A549 (cell line): ENCODE measurements around the gene CPED1. TPM values are rescaled to one million over a fixed set of nuclear protein-coding genes. Genes with fewer than 3 reads are reported as not detected.

Experiments
- ATAC-seq, 2 experiments: fragments of 200-7000 bp in 1 of 2; fragments of >200 bp in 1 of 2; cut with Nextera tagmentation in 1 of 2; cut with Tn5 transposase in 1 of 2; 3 replicates each; pipeline versions ENCODE4 v1.8.0 to v1.9.1; 2018 to 2020; ENCODE audit warnings: mild to moderate bottlenecking in 1 of 2, moderate library complexity in 1 of 2
- CTCF ChIA-PET: fragments of 300-600 bp; sonication (Branson Sonifier 250); formaldehyde crosslinking; extraction: SDS; loops from one replicate; lab custom pipeline; 2021; ENCODE audit warnings: antibody characterized with exemption, inconsistent platforms; lab: Yijun Ruan, JAX
- POLR2A ChIA-PET: fragments of 350-600 bp; formaldehyde crosslinking; extraction: SDS; loops from one replicate; lab custom pipeline; 2021; ENCODE audit warnings: antibody characterized with exemption, inconsistent platforms; lab: Yijun Ruan, JAX
- DNase-seq, 2 experiments: peaks; one replicate each; pipeline versions ENCODE4 v3.0.0 to v3.0.0-alpha.2; 2011 to 2016; ENCODE audit warnings: low read depth in 1 of 2, low spot score in 1 of 2
- FAIRE-seq: peaks from 2 replicates; lab custom pipeline; 2011; peaks lifted over from hg19 to GRCh38; lab: Jason Lieb, UNC
- H3K27ac ChIP-seq, 2 experiments: fragments of >200 bp; sonication (Bioruptor Twin); formaldehyde crosslinking; 3 replicates each; pipeline ENCODE4 v1.5.1; 2016 to 2017
- H3K4me1 ChIP-seq: fragments of >200 bp; sonication (Bioruptor Twin); formaldehyde crosslinking; 3 replicates; pipeline ENCODE4 v1.6.1; 2016
- H3K4me2 ChIP-seq: fragments of >200 bp; sonication (Bioruptor Twin); formaldehyde crosslinking; 3 replicates; pipeline ENCODE4 v1.6.1; 2016
- H3K4me3 ChIP-seq: fragments of >200 bp; sonication (Bioruptor Twin); formaldehyde crosslinking; 3 replicates; pipeline ENCODE4 v1.5.1; 2016
- H3K9me3 ChIP-seq: fragments of >200 bp; sonication (Bioruptor Twin); formaldehyde crosslinking; 3 replicates; pipeline ENCODE4 v1.6.1; 2016
- CBX2 ChIP-seq: fragments of 200-600 bp; sonication (generic); IDR thresholded peaks from 2 replicates; pipeline ENCODE4 v1.6.1; 2016; ENCODE audit warnings: low read depth, mild to moderate bottlenecking, borderline replicate concordance
- CBX8 ChIP-seq: fragments of 200-600 bp; sonication (generic); IDR thresholded peaks from 2 replicates; pipeline ENCODE4 v1.6.1; 2016
- CHD2 ChIP-seq: fragments of 150-350 bp; IDR thresholded peaks from 2 replicates; pipeline ENCODE4 v1.6.1; 2014; ENCODE audit warnings: low read length; ENCODE audit not compliant: partially characterized antibody
- ESRRA ChIP-seq: fragments of 150-350 bp; IDR thresholded peaks from 2 replicates; pipeline ENCODE4 v1.6.1; 2014; ENCODE audit warnings: mild to moderate bottlenecking, low read length, borderline replicate concordance
- FOSB ChIP-seq: fragments of 250-450 bp; sonication (Bioruptor Pico); IDR thresholded peaks from 2 replicates; pipeline ENCODE4 v1.5.0; 2020; ENCODE audit warnings: mild to moderate bottlenecking, moderate library complexity
- FOSL2 ChIP-seq, 2 experiments: fragments of 450-650 bp in 1 of 2; fragments of >200 bp in 1 of 2; sonication (Bioruptor Twin) in 1 of 2; formaldehyde crosslinking; IDR thresholded peaks; 2 replicates each; pipeline versions ENCODE4 v1.5.0 to v1.6.1; 2016 to 2020; ENCODE audit warnings: mild to moderate bottlenecking in 1 of 2, moderate library complexity in 1 of 2
- HDAC2 ChIP-seq: fragments of 200-600 bp; sonication (generic); IDR thresholded peaks from 2 replicates; pipeline ENCODE4 v1.6.1; 2016
- MAFK ChIP-seq: fragments of 450-650 bp; IDR thresholded peaks from 2 replicates; pipeline ENCODE4 v1.6.1; 2014; ENCODE audit not compliant: partially characterized antibody
- NFE2L2 ChIP-seq: fragments of 150-350 bp; conservative IDR thresholded peaks from 2 replicates; pipeline ENCODE4 v1.6.1; 2014; ENCODE audit warnings: low read length
- POLR2A ChIP-seq: IDR thresholded peaks from 2 replicates; pipeline ENCODE4 v1.6.1; 2012; ENCODE audit warnings: mild to moderate bottlenecking, low read length
- POLR2AphosphoS2 ChIP-seq: conservative IDR thresholded peaks from 2 replicates; pipeline ENCODE4 v1.6.1; 2012; ENCODE audit warnings: low read length, improper control_type of control experiment, inconsistent platforms
- RNF2 ChIP-seq: fragments of 200-600 bp; sonication (generic); IDR thresholded peaks from 2 replicates; pipeline ENCODE4 v1.6.1; 2016; ENCODE audit warnings: low read depth, mild to moderate bottlenecking, antibody characterized with exemption, moderate library complexity, borderline replicate concordance
- TP53 ChIP-seq: fragments of 250-450 bp; sonication (Bioruptor Pico); IDR thresholded peaks from 2 replicates; pipeline ENCODE4 v1.5.0; 2021; ENCODE audit warnings: mild to moderate bottlenecking, moderate library complexity
- ZFP36 ChIP-seq: fragments of 450-650 bp; IDR thresholded peaks from 2 replicates; pipeline ENCODE4 v1.6.1; 2014; ENCODE audit warnings: borderline replicate concordance; ENCODE audit not compliant: partially characterized antibody
- ZNF302 ChIP-seq: fragments of 250-450 bp; sonication (Bioruptor Pico); IDR thresholded peaks from 2 replicates; pipeline ENCODE4 v1.9.0; 2021; ENCODE audit warnings: inconsistent platforms, mild to moderate bottlenecking, moderate library complexity
- WGBS: methylation state at CpG from one replicate; pipeline ENCODE4 v1.1.6; 2017; ENCODE audit errors: missing lambda C conversion rate; 5-methylcytosine and 5-hydroxymethylcytosine counted together
- polyA plus RNA-seq, 4 experiments: library from polyadenylated mRNA; depleted of rRNA in 3 of 4; stranded (reverse); fragments of >200 nt; fragmentation: RNase III in 1 of 4; extraction: RNeasy Plus Mini Kit Qiagen cat#74134 plus additional on column Dnase treatment in 1 of 4; gene quantifications; 2 replicates in 3 of 4; 3 replicates in 1 of 4; pipeline ENCODE4 v1.2.3, GENCODE V29; 2011 to 2017
- TF ChIP-seq, protein P1 (sequence below): IDR thresholded peaks from 2 replicates; pipeline ENCODE4 v1.6.1; 2012; ENCODE audit warnings: low read depth, borderline replicate concordance
- TF ChIP-seq, protein P2 (sequence below): fragments of 200-600 bp; sonication (generic); IDR thresholded peaks from 2 replicates; pipeline ENCODE4 v1.6.1; 2016; ENCODE audit warnings: antibody characterized with exemption, mild to moderate bottlenecking, moderate library complexity
- TF ChIP-seq, protein P3 (sequence below): fragments of 450-650 bp; IDR thresholded peaks from 2 replicates; pipeline ENCODE4 v1.6.1; 2014; ENCODE audit warnings: antibody characterized with exemption
- TF ChIP-seq, protein P4 (sequence below): fragments of 150-350 bp; IDR thresholded peaks from 2 replicates; pipeline ENCODE4 v1.6.1; 2014; ENCODE audit warnings: low read depth, mild to moderate bottlenecking, low read length
- TF ChIP-seq, protein P5 (sequence below): IDR thresholded peaks from 2 replicates; pipeline ENCODE4 v1.6.1; 2012

The CPED1 gene
- polyA plus RNA-seq, 2 of the 4 experiments (the other 2 are of a cell fraction): 0.03 TPM; not detected in 1

DNA sequence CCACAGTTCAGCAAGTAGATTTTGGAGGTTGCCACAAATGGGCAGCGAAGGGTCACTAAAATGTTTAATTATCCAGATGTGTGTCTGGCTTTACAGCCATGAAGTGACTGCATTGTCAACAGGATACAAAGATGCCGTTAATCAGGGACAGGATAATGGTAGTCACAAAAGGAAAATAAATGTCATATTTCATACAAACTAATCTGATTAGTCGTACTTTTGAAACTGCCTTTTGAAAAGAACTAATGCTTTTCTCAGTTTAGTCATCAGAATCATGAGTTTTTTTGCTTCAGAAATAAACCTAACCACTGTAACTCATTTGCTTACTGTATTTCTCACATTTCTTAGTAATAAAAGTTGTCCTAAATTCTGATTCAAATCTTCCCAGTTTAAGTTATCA is 318.1 kb downstream of the CPED1 start:
- no peaks in the 10 kb centered on the region for H3K4me1 ChIP-seq
- POLR2A ChIA-PET: no interaction called here
- FAIRE-seq (no peak), ATAC-seq (no peak), DNase-seq (no peak)
- H3K27ac ChIP-seq: no peak overlapping the region
- no peak for TF ChIP-seq CBX8
- no peak for TF ChIP-seq ZNF302 (CRISPR knock-in tag)
- no peak for TF ChIP-seq CHD2
- TF ChIP-seq CBX2: no peak
- TF ChIP-seq, protein P1, sequence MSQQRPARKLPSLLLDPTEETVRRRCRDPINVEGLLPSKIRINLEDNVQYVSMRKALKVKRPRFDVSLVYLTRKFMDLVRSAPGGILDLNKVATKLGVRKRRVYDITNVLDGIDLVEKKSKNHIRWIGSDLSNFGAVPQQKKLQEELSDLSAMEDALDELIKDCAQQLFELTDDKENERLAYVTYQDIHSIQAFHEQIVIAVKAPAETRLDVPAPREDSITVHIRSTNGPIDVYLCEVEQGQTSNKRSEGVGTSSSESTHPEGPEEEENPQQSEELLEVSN: no peak
- TF ChIP-seq ZFP36: no peak
- no peak for TF ChIP-seq FOSB (CRISPR knock-in tag)
- no peak for TF ChIP-seq HDAC2
- TF ChIP-seq, protein P2, sequence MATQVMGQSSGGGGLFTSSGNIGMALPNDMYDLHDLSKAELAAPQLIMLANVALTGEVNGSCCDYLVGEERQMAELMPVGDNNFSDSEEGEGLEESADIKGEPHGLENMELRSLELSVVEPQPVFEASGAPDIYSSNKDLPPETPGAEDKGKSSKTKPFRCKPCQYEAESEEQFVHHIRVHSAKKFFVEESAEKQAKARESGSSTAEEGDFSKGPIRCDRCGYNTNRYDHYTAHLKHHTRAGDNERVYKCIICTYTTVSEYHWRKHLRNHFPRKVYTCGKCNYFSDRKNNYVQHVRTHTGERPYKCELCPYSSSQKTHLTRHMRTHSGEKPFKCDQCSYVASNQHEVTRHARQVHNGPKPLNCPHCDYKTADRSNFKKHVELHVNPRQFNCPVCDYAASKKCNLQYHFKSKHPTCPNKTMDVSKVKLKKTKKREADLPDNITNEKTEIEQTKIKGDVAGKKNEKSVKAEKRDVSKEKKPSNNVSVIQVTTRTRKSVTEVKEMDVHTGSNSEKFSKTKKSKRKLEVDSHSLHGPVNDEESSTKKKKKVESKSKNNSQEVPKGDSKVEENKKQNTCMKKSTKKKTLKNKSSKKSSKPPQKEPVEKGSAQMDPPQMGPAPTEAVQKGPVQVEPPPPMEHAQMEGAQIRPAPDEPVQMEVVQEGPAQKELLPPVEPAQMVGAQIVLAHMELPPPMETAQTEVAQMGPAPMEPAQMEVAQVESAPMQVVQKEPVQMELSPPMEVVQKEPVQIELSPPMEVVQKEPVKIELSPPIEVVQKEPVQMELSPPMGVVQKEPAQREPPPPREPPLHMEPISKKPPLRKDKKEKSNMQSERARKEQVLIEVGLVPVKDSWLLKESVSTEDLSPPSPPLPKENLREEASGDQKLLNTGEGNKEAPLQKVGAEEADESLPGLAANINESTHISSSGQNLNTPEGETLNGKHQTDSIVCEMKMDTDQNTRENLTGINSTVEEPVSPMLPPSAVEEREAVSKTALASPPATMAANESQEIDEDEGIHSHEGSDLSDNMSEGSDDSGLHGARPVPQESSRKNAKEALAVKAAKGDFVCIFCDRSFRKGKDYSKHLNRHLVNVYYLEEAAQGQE: no peak
- no peak for TF ChIP-seq ESRRA
- TF ChIP-seq, protein P3, sequence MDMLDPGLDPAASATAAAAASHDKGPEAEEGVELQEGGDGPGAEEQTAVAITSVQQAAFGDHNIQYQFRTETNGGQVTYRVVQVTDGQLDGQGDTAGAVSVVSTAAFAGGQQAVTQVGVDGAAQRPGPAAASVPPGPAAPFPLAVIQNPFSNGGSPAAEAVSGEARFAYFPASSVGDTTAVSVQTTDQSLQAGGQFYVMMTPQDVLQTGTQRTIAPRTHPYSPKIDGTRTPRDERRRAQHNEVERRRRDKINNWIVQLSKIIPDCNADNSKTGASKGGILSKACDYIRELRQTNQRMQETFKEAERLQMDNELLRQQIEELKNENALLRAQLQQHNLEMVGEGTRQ: no peak
- no peak overlapping the region for H3K4me2 ChIP-seq
- no peaks in the 10 kb centered on the region for H3K9me3 ChIP-seq
- CTCF ChIA-PET: no interaction called here
- H3K4me3 ChIP-seq: no peak overlapping the region
- WGBS: 3% methylated on average over 3 of the region's 3 CpGs

DNA sequence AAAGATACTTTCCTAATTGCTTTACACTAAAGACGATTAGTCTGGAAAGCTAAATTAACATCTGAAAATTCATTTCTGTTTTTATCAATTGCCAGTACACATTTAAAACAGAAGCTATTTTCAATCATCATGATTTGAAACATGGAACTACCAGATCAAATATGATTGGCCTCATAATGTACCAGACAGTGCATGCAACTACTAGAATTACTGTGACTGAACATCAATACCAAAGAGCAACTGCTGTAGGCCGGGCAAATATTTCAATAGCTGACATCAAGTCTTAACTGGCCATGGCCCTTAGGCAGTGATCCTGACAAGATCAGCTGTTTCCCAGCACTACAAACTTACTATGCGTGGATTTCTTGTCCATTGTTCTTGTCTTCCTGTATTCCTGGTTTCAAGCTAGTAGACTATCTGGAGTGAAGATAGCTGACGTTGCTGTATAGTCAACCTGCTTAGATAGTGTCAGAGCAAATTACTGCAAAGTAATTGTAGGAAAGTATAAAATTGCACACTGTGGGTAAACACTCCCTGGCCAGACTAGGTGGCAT is 318.6 kb downstream of the CPED1 start:
- WGBS: 32% methylated on average over 4 of the region's 4 CpGs
- DNase-seq: no peak
- Histone ChIP-seq H3K4me3 (no peak overlapping the region), H3K4me2 (no peak overlapping the region), H3K4me1 (no peaks in the 10 kb centered on the region), H3K9me3 (no peaks in the 10 kb centered on the region), H3K27ac (no peak overlapping the region)
- ChIA-PET POLR2A (no interaction called here), CTCF (no interaction called here)
- no peak for FAIRE-seq
- no peak for TF ChIP-seq CBX8
- TF ChIP-seq, protein P4, sequence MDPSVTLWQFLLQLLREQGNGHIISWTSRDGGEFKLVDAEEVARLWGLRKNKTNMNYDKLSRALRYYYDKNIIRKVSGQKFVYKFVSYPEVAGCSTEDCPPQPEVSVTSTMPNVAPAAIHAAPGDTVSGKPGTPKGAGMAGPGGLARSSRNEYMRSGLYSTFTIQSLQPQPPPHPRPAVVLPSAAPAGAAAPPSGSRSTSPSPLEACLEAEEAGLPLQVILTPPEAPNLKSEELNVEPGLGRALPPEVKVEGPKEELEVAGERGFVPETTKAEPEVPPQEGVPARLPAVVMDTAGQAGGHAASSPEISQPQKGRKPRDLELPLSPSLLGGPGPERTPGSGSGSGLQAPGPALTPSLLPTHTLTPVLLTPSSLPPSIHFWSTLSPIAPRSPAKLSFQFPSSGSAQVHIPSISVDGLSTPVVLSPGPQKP: no peak
- no peak for TF ChIP-seq ZNF302 (CRISPR knock-in tag)
- no peak for TF ChIP-seq NFE2L2
- no peak for TF ChIP-seq CBX2
- TF ChIP-seq, protein P5, sequence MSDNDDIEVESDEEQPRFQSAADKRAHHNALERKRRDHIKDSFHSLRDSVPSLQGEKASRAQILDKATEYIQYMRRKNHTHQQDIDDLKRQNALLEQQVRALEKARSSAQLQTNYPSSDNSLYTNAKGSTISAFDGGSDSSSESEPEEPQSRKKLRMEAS: no peak
- TF ChIP-seq POLR2AphosphoS2: no peak
- no peak for TF ChIP-seq POLR2A
- TF ChIP-seq RNF2: no peak
- no peak for TF ChIP-seq TP53 (CRISPR knock-in tag)
- no peak for TF ChIP-seq FOSL2 (IDR thresholded peaks at IDR 0.05)
- TF ChIP-seq FOSL2 (CRISPR knock-in tag; IDR thresholded peaks at IDR 0.05): no peak
- no peak for TF ChIP-seq MAFK
- ATAC-seq: no peak
